Mucosa of stomach (tissue), 1 donor: Measurements from ENCODE around the gene IRF1.

ENCODE experiments used
- H3K27me3 ChIP-seq: one replicate; pipeline ENCODE4 v1.7.0; 2013; ENCODE audit warnings: mild to moderate bottlenecking, low read length; ENCODE audit not compliant: control insufficient read depth, insufficient read depth
- H3K36me3 ChIP-seq: one replicate; pipeline ENCODE4 v1.7.0; 2013; ENCODE audit warnings: low read length; ENCODE audit not compliant: control insufficient read depth, insufficient read depth
- H3K4me1 ChIP-seq: one replicate; pipeline ENCODE4 v1.7.0; 2013; ENCODE audit warnings: mild to moderate bottlenecking, low read length; ENCODE audit not compliant: control insufficient read depth, insufficient read depth
- H3K4me3 ChIP-seq: one replicate; pipeline ENCODE4 v1.7.0; 2013; ENCODE audit warnings: low read length
- H3K9ac ChIP-seq: one replicate; pipeline ENCODE4 v1.7.0; 2013; ENCODE audit warnings: mild to moderate bottlenecking, low read length, moderate library complexity
- H3K9me3 ChIP-seq: one replicate; pipeline ENCODE4 v1.7.0; 2013; ENCODE audit warnings: mild to moderate bottlenecking, low read length, moderate library complexity; ENCODE audit not compliant: control insufficient read depth
- donor health status: Pancreatic carcinoma.

Gene IRF1

GRCh38 chr5:132475497-132475882 lies 15.1 kb downstream of the IRF1 start:
- H3K9ac ChIP-seq = peak overlapping the region; percentile 33

GRCh38 chr5:132474881-132475496 lies 15.6 kb downstream of the IRF1 start:
- no peaks in the 10 kb centered on the region for H3K9me3 ChIP-seq
- no peaks in the 10 kb centered on the region for H3K27me3 ChIP-seq
- H3K36me3 ChIP-seq = no peaks in the 10 kb centered on the region
- peaks cover 71% of the 10 kb centered on the region for H3K4me1 ChIP-seq
- H3K9ac ChIP-seq = peak overlapping the region; percentile 33
- H3K4me3 ChIP-seq = no peak overlapping the region

More at GRCh38 chr5:132475497-132475882, 15.1 kb downstream of the IRF1 start:
- no peaks in the 10 kb centered on the region for H3K36me3 ChIP-seq
- H3K9me3 ChIP-seq = no peaks in the 10 kb centered on the region
- H3K4me1 ChIP-seq = peaks cover 66% of the 10 kb centered on the region
- no peaks in the 10 kb centered on the region for H3K27me3 ChIP-seq
- H3K4me3 ChIP-seq = no peak overlapping the region

- H3K4me1 ChIP-seq = peaks cover 67% of the 10 kb centered on the region
- no peak overlapping the region for H3K9ac ChIP-seq
Measured at GRCh38 chr5:132474131-132474723, 16.3 kb downstream of the IRF1 start.

GRCh38 chr5:132473668-132474067 lies 16.9 kb downstream of the IRF1 start:
- Histone ChIP-seq H3K9ac (no peak overlapping the region), H3K36me3 (no peaks in the 10 kb centered on the region), H3K27me3 (no peaks in the 10 kb centered on the region), H3K4me3 (no peak overlapping the region), H3K4me1 (peaks cover 61% of the 10 kb centered on the region), H3K9me3 (no peaks in the 10 kb centered on the region)

More at GRCh38 chr5:132474131-132474723, 16.3 kb downstream of the IRF1 start:
- Histone ChIP-seq H3K9me3 (no peaks in the 10 kb centered on the region), H3K4me3 (no peak overlapping the region), H3K36me3 (no peaks in the 10 kb centered on the region), H3K27me3 (no peaks in the 10 kb centered on the region)

GRCh38 chr5:132473019-132473531 lies 17.5 kb downstream of the IRF1 start:
- no peaks in the 10 kb centered on the region for H3K36me3 ChIP-seq
- H3K9ac ChIP-seq = no peak overlapping the region
- peaks cover 55% of the 10 kb centered on the region for H3K4me1 ChIP-seq
- H3K9me3 ChIP-seq = no peaks in the 10 kb centered on the region
- H3K27me3 ChIP-seq = no peaks in the 10 kb centered on the region
- H3K4me3 ChIP-seq = no peak overlapping the region

- Histone ChIP-seq H3K4me1 (peaks cover 49% of the 10 kb centered on the region), H3K27me3 (no peaks in the 10 kb centered on the region)
Measured at GRCh38 chr5:132472431-132472830, 18.1 kb downstream of the IRF1 start.

GRCh38 chr5:132471944-132472343 lies 18.6 kb downstream of the IRF1 start:
- Histone ChIP-seq H3K9ac (no peak overlapping the region), H3K9me3 (no peaks in the 10 kb centered on the region), H3K27me3 (no peaks in the 10 kb centered on the region), H3K4me1 (peaks cover 44% of the 10 kb centered on the region), H3K36me3 (no peaks in the 10 kb centered on the region), H3K4me3 (no peak overlapping the region)

More at GRCh38 chr5:132472431-132472830, 18.1 kb downstream of the IRF1 start:
- Histone ChIP-seq H3K36me3 (no peaks in the 10 kb centered on the region), H3K9ac (no peak overlapping the region), H3K4me3 (no peak overlapping the region), H3K9me3 (no peaks in the 10 kb centered on the region)

- Histone ChIP-seq H3K27me3 (no peaks in the 10 kb centered on the region), H3K4me1 (peaks cover 39% of the 10 kb centered on the region), H3K9ac (no peak overlapping the region), H3K4me3 (no peak overlapping the region), H3K36me3 (no peaks in the 10 kb centered on the region), H3K9me3 (no peaks in the 10 kb centered on the region)
Measured at GRCh38 chr5:132471151-132471907, 19.2 kb downstream of the IRF1 start.

GRCh38 chr5:132470596-132470995 lies 20.0 kb downstream of the IRF1 start:
- Histone ChIP-seq H3K4me3 (no peak overlapping the region), H3K36me3 (no peaks in the 10 kb centered on the region), H3K27me3 (no peaks in the 10 kb centered on the region), H3K4me1 (peaks cover 32% of the 10 kb centered on the region), H3K9me3 (no peaks in the 10 kb centered on the region), H3K9ac (no peak overlapping the region)

GRCh38 chr5:132470010-132470392 lies 20.6 kb downstream of the IRF1 start:
- Histone ChIP-seq H3K4me3 (no peak overlapping the region), H3K27me3 (no peaks in the 10 kb centered on the region), H3K9ac (no peak overlapping the region), H3K9me3 (no peaks in the 10 kb centered on the region), H3K4me1 (peaks cover 29% of the 10 kb centered on the region), H3K36me3 (no peaks in the 10 kb centered on the region)

- Histone ChIP-seq H3K4me1 (peaks cover 29% of the 10 kb centered on the region), H3K9ac (no peak overlapping the region), H3K27me3 (no peaks in the 10 kb centered on the region)
Measured at GRCh38 chr5:132469380-132470009, 21.1 kb downstream of the IRF1 start.

More at GRCh38 chr5:132469380-132470009, 21.1 kb downstream of the IRF1 start:
- Histone ChIP-seq H3K36me3 (no peaks in the 10 kb centered on the region), H3K4me3 (no peak overlapping the region), H3K9me3 (no peaks in the 10 kb centered on the region)
